Mucosa of rectum (tissue), 2 donors: ENCODE results near the gene PFDN5.
"Not testable (repeated sequence)": the region's sequence is repeated elsewhere in the genome, so short reads cannot be mapped to it uniquely, and the experiment has no call there.

Source experiments
- H3K27ac ChIP-seq, 2 donors: one replicate each; pipeline ENCODE4 v1.7.0; 2013; ENCODE audit warnings: inconsistent platforms in 2 of 2, low read depth in 2 of 2, low read length in 2 of 2
- H3K27me3 ChIP-seq, 2 donors: one replicate each; pipeline ENCODE4 v1.7.0; 2013; ENCODE audit warnings: low read length in 2 of 2; ENCODE audit not compliant: control insufficient read depth in 2 of 2, insufficient read depth in 2 of 2
- H3K36me3 ChIP-seq, 2 donors: one replicate each; pipeline ENCODE4 v1.7.0; 2013; ENCODE audit warnings: low read length in 2 of 2; ENCODE audit not compliant: control insufficient read depth in 2 of 2, insufficient read depth in 2 of 2
- H3K4me1 ChIP-seq, 2 donors: one replicate each; pipeline ENCODE4 v1.7.0; 2013; ENCODE audit warnings: low read length in 2 of 2, mild to moderate bottlenecking in 1 of 2; ENCODE audit not compliant: control insufficient read depth in 2 of 2, insufficient read depth in 2 of 2
- H3K4me3 ChIP-seq, 2 donors: one replicate each; pipeline ENCODE4 v1.7.0; 2013; ENCODE audit warnings: low read length in 2 of 2
- H3K9ac ChIP-seq, 2 donors: one replicate each; pipeline ENCODE4 v1.7.0; 2013; ENCODE audit warnings: low read length in 2 of 2, low read depth in 1 of 2, mild to moderate bottlenecking in 1 of 2
- H3K9me3 ChIP-seq, 2 donors: one replicate each; pipeline ENCODE4 v1.7.0; 2013; ENCODE audit warnings: low read length in 2 of 2; ENCODE audit not compliant: control insufficient read depth in 2 of 2
- donor health status: healthy.
- donor health status: Normal muscosa, but diverticular disease.

PFDN5 gene

GRCh38 chr12:53286448-53286847, 8.9 kb upstream of the PFDN5 start:
- no peaks in the 10 kb centered on the region for H3K9me3 ChIP-seq
- no peak overlapping the region for H3K9ac ChIP-seq
- peaks cover 2 to 10% of the 10 kb centered on the region in 2 donors for H3K36me3 ChIP-seq
- no peaks in the 10 kb centered on the region for H3K4me1 ChIP-seq
- H3K27ac ChIP-seq, result no peak overlapping the region
- H3K27me3 ChIP-seq, result no peaks in the 10 kb centered on the region
- no peak overlapping the region for H3K4me3 ChIP-seq

GRCh38 chr12:53287741-53288216, 7.6 kb upstream of the PFDN5 start:
- Histone ChIP-seq H3K27me3 (no peaks in the 10 kb centered on the region), H3K9me3 (no peaks in the 10 kb centered on the region), H3K9ac (no peak overlapping the region), H3K4me1 (no peaks in the 10 kb centered on the region), H3K27ac (no peak overlapping the region), H3K36me3 (peaks cover 0 to 5% of the 10 kb centered on the region in 2 donors), H3K4me3 (no peak overlapping the region)

- Histone ChIP-seq H3K36me3 (peaks cover 0 to 5% of the 10 kb centered on the region in 2 donors), H3K27ac (no peak overlapping the region), H3K27me3 (no peaks in the 10 kb centered on the region), H3K4me3 (no peak overlapping the region), H3K9me3 (no peaks in the 10 kb centered on the region), H3K9ac (no peak overlapping the region), H3K4me1 (no peaks in the 10 kb centered on the region)
Observed at GRCh38 chr12:53288322-53288721, 7.0 kb upstream of the PFDN5 start.

- H3K27ac ChIP-seq, result no peak overlapping the region
- H3K4me3 ChIP-seq, result no peak overlapping the region
- no peaks in the 10 kb centered on the region for H3K9me3 ChIP-seq
- H3K27me3 ChIP-seq, result no peaks in the 10 kb centered on the region
- H3K36me3 ChIP-seq, result peaks cover 0 to 5% of the 10 kb centered on the region in 2 donors
- H3K9ac ChIP-seq, result no peak overlapping the region
- peaks cover 0 to 3% of the 10 kb centered on the region in 2 donors for H3K4me1 ChIP-seq
Observed at GRCh38 chr12:53289891-53290290, 5.5 kb upstream of the PFDN5 start.

GRCh38 chr12:53290661-53291060, 4.7 kb upstream of the PFDN5 start:
- Histone ChIP-seq H3K36me3 (peaks cover 0 to 2% of the 10 kb centered on the region in 2 donors), H3K27ac (no peak overlapping the region)

GRCh38 chr12:53292426-53292825, 2.9 kb upstream of the PFDN5 start:
- Histone ChIP-seq H3K27ac (no peak overlapping the region), H3K36me3 (no peaks in the 10 kb centered on the region), H3K9ac (no peak overlapping the region), H3K4me1 (peaks cover 14 to 19% of the 10 kb centered on the region in 2 donors), H3K9me3 (no peaks in the 10 kb centered on the region), H3K4me3 (no peak overlapping the region), H3K27me3 (no peaks in the 10 kb centered on the region)

More at GRCh38 chr12:53290661-53291060, 4.7 kb upstream of the PFDN5 start:
- no peaks in the 10 kb centered on the region for H3K9me3 ChIP-seq
- no peaks in the 10 kb centered on the region for H3K27me3 ChIP-seq
- no peak overlapping the region for H3K4me3 ChIP-seq
- H3K4me1 ChIP-seq, result peaks cover 6 to 7% of the 10 kb centered on the region in 2 donors
- no peak overlapping the region for H3K9ac ChIP-seq

GRCh38 chr12:53295891-53296219, 513 bp downstream of the PFDN5 start:
- Histone ChIP-seq H3K4me3 (peak overlapping the region; percentile 98 to 100), H3K36me3 (peaks cover 5 to 10% of the 10 kb centered on the region in 2 donors), H3K27ac (peak overlapping the region; percentile 77 to 82), H3K9ac (peak overlapping the region; percentile 99), H3K4me1 (peaks cover 20 to 35% of the 10 kb centered on the region in 2 donors), H3K27me3 (no peaks in the 10 kb centered on the region), H3K9me3 (no peaks in the 10 kb centered on the region)

- H3K27me3 ChIP-seq, H3K9ac ChIP-seq, H3K27ac ChIP-seq, H3K4me3 ChIP-seq, H3K9me3 ChIP-seq: not testable (repeated sequence)
- Histone ChIP-seq H3K4me1 (peaks cover 20 to 35% of the 10 kb centered on the region in 2 donors), H3K36me3 (peaks cover 5 to 10% of the 10 kb centered on the region in 2 donors)
Observed at GRCh38 chr12:53297106-53297505, 1.8 kb downstream of the PFDN5 start.

GRCh38 chr12:53298164-53298563, 2.8 kb downstream of the PFDN5 start:
- H3K27ac ChIP-seq, result peak overlapping the region; percentile 34 to 38
- no peaks in the 10 kb centered on the region for H3K9me3 ChIP-seq
- H3K4me3 ChIP-seq, result no peak overlapping the region
- peak overlapping the region in 1 of 2 donors; percentile 14 for H3K9ac ChIP-seq
- H3K36me3 ChIP-seq, result peaks cover 14 to 20% of the 10 kb centered on the region in 2 donors
- peaks cover 20 to 35% of the 10 kb centered on the region in 2 donors for H3K4me1 ChIP-seq
- H3K27me3 ChIP-seq, result no peaks in the 10 kb centered on the region

- Histone ChIP-seq H3K27ac (peak overlapping the region; percentile 72 to 77), H3K4me1 (peaks cover 20 to 35% of the 10 kb centered on the region in 2 donors), H3K9me3 (no peaks in the 10 kb centered on the region), H3K4me3 (peak overlapping the region; percentile 86 to 96), H3K36me3 (peaks cover 17 to 23% of the 10 kb centered on the region in 2 donors), H3K27me3 (no peaks in the 10 kb centered on the region), H3K9ac (peak overlapping the region in 1 of 2 donors; percentile 69)
Observed at GRCh38 chr12:53299101-53299453, 3.7 kb downstream of the PFDN5 start.
